ENCODE results near the gene SHROOM3.
"Not testable (repeated sequence)": the region's sequence is repeated elsewhere in the genome, so short reads cannot be mapped to it uniquely, and the experiment has no call there.

Gene SHROOM3

DNA sequence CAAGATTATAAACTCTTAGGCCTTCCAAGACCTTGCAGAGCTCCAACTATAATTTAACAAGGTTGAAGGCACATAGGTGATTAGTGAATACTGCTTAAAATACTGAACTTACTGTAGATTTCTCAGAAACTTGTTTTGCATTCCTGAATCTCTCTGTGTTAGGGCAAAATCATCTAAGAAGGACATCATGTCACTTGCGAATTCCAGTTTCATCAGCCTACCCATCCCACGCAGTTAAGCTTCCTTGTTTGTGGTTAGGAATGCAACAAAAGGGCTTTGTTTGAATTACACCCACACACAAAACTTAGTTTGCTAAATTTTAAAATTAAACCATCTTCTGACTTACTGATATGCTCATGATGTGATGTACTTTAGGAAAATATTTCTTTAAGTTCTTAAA is 288.9 kb downstream of the SHROOM3 start:
- ChIA-PET CTCF (interaction anchor here (0.9 to 3.5 kb wide), 7 partner anchors 10 to 214 kb away, joined by 3 to 18 read pairs (median 4); no protein-coding TSS in a partner anchor), POLR2A (no interaction called here)
- no peak for DNase-seq (ENCODE audit: low read depth, low spot score)
- no peak overlapping the region for H3K4me3 ChIP-seq (ENCODE audit: low read depth, low read length)
- TF ChIP-seq, protein P1, sequence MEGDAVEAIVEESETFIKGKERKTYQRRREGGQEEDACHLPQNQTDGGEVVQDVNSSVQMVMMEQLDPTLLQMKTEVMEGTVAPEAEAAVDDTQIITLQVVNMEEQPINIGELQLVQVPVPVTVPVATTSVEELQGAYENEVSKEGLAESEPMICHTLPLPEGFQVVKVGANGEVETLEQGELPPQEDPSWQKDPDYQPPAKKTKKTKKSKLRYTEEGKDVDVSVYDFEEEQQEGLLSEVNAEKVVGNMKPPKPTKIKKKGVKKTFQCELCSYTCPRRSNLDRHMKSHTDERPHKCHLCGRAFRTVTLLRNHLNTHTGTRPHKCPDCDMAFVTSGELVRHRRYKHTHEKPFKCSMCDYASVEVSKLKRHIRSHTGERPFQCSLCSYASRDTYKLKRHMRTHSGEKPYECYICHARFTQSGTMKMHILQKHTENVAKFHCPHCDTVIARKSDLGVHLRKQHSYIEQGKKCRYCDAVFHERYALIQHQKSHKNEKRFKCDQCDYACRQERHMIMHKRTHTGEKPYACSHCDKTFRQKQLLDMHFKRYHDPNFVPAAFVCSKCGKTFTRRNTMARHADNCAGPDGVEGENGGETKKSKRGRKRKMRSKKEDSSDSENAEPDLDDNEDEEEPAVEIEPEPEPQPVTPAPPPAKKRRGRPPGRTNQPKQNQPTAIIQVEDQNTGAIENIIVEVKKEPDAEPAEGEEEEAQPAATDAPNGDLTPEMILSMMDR (IDR thresholded peaks at IDR 0.05; ENCODE audit: insufficient read depth, low read length, missing control alignments) = no peak

DNA sequence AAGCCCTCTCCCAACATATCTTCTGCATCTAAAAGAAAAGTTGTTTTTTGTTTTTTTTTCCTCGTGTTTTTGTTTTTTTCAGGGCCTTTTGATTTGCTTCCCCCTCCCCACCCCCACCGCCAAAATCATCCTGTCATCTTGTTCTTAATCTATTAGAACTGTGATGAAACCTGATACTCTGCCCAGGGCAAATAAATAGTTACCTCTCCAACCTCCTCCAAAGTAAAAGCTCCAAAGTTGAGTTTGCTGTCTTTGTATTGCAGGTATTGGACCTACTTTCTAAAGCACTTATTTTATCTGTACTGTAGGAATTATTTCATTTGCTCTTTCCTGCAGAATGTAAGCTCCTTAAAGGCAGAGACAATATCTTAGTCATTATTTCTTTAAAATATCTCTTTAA is 290.0 kb downstream of the SHROOM3 start:
- TF ChIP-seq, protein P1 (IDR thresholded peaks at IDR 0.05; ENCODE audit: insufficient read depth, low read length, missing control alignments) = no peak
- H3K4me3 ChIP-seq (ENCODE audit: low read depth, low read length) = no peak overlapping the region
- ChIA-PET CTCF (interaction anchor here (0.9 to 1.8 kb wide), 7 partner anchors 9 to 220 kb away, joined by 3 to 5 read pairs (median 3); no protein-coding TSS in a partner anchor), POLR2A (interaction anchor here (1.4 kb wide), 1 partner anchor 13 kb away, joined by 4 read pairs; no protein-coding TSS in a partner anchor)
- no peak for DNase-seq (ENCODE audit: low read depth, low spot score)

GRCh38 chr4:76726176-76726575 is 291.1 kb downstream of the SHROOM3 start:
- TF ChIP-seq, protein P1 (IDR thresholded peaks at IDR 0.05; ENCODE audit: insufficient read depth, low read length, missing control alignments) = no peak
- no peak for DNase-seq (ENCODE audit: low read depth, low spot score)
- ChIA-PET POLR2A (interaction anchor here (1.4 kb wide), 1 partner anchor 12 kb away, joined by 4 read pairs; no protein-coding TSS in a partner anchor), CTCF (interaction anchor here (1.0 to 1.8 kb wide), 7 partner anchors 10 to 216 kb away, joined by 3 to 5 read pairs (median 4); no protein-coding TSS in a partner anchor)
- H3K4me3 ChIP-seq (ENCODE audit: low read depth, low read length) = no peak overlapping the region

GRCh38 chr4:76726631-76727030 is 291.6 kb downstream of the SHROOM3 start:
- POLR2A ChIA-PET = interaction anchor here (1.4 kb wide), 1 partner anchor 11 kb away, joined by 4 read pairs; no protein-coding TSS in a partner anchor

GRCh38 chr4:76727934-76728333 is 292.9 kb downstream of the SHROOM3 start:
- CTCF ChIA-PET; POLR2A ChIA-PET; DNase-seq (ENCODE audit: low read depth, low spot score); H3K4me3 ChIP-seq (ENCODE audit: low read depth, low read length): not testable (repeated sequence)

More at GRCh38 chr4:76726631-76727030, 291.6 kb downstream of the SHROOM3 start:
- CTCF ChIA-PET = interaction anchor here (1.3 to 1.8 kb wide), 3 partner anchors 9 to 216 kb away, joined by 4 to 5 read pairs (median 4); no protein-coding TSS in a partner anchor
- no peak overlapping the region for H3K4me3 ChIP-seq (ENCODE audit: low read depth, low read length)
- DNase-seq (ENCODE audit: low read depth, low spot score) = no peak
- TF ChIP-seq, protein P1 (IDR thresholded peaks at IDR 0.05; ENCODE audit: insufficient read depth, low read length, missing control alignments) = no peak

DNA sequence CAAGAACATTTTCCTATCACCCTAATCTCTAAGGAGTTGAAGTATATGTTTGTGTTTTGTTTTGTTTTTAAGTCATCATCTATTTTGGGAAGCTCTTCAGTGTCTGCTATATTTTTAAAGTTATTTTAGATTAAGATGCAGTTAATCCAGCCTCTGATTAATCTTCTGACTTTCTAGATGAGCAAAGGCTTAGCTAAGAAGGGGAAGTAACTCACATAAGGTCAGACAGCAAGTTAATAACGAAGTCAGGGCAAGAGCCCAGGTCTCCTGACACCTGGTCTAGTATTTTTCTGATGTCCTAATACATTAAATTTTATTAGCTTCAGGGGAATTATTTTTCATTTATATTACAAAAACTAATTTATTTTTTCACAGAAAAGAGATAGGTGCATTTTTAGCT is 294.4 kb downstream of the SHROOM3 start:
- no peak overlapping the region for H3K4me3 ChIP-seq (ENCODE audit: low read depth, low read length)
- DNase-seq (ENCODE audit: low read depth, low spot score) = no peak
- TF ChIP-seq, protein P1 (IDR thresholded peaks at IDR 0.05; ENCODE audit: insufficient read depth, low read length, missing control alignments) = no peak
- POLR2A ChIA-PET = interaction anchor here (1.0 kb wide), 1 partner anchor 8 kb away, joined by 3 read pairs; no protein-coding TSS in a partner anchor
- CTCF ChIA-PET = interaction anchor here (0.9 to 1.2 kb wide), 4 partner anchors 8 to 122 kb away, joined by 3 to 6 read pairs (median 4); no protein-coding TSS in a partner anchor
